GM12878 (cell line): Measurements from ENCODE around the gene ERO1B. TPM values are rescaled to one million over a fixed set of nuclear protein-coding genes. Genes with fewer than 3 reads are reported as not detected.

Experiments
- ATAC-seq: fragments of 200-7000 bp; cut with Tn5 transposase; 3 replicates; pipeline ENCODE4 v1.9.1; 2020; ENCODE audit warnings: mild to moderate bottlenecking, moderate library complexity
- BruUV-seq: library from RNA; stranded (reverse); fragments of 400-500 nt; replicated peaks from 2 replicates; lab custom pipeline; 2021; lab: Mats Ljungman, UMichigan
- CTCF ChIA-PET: fragments of 300-600 bp; sonication (Branson Sonifier 250); formaldehyde crosslinking; extraction: SDS; loops from one replicate; lab custom pipeline; 2021; ENCODE audit warnings: inconsistent platforms; lab: Yijun Ruan, JAX
- POLR2A ChIA-PET: fragments of 350-600 bp; formaldehyde crosslinking; extraction: SDS; loops from one replicate; lab custom pipeline; 2021; ENCODE audit warnings: inconsistent platforms; lab: Charles Lee
- RAD21 ChIA-PET: fragments of 300-600 bp; sonication (Branson Sonifier 250); formaldehyde crosslinking; loops from one replicate; lab custom pipeline; 2023; ENCODE audit warnings: antibody characterized with exemption; ENCODE audit not compliant: unreplicated experiment; lab: Charles Lee
- SMC1A ChIA-PET: fragments of 300-600 bp; sonication (Branson Sonifier 250); formaldehyde crosslinking; loops from one replicate; lab custom pipeline; 2023; ENCODE audit not compliant: unreplicated experiment, uncharacterized antibody; lab: Charles Lee
- DNase-seq: peaks from one replicate; pipeline ENCODE4 v3.0.0-alpha.2; 2011; ENCODE audit warnings: low read depth, low spot score
- FAIRE-seq: peaks from 3 replicates; lab custom pipeline; 2011; peaks lifted over from hg19 to GRCh38; lab: Jason Lieb, UNC
- H2AFZ ChIP-seq: 2 replicates; pipeline ENCODE4 v1.6.0; 2011; ENCODE audit warnings: low read depth, low read length, control low read depth; ENCODE audit not compliant: control insufficient read depth
- H3K27ac ChIP-seq: 2 replicates; pipeline ENCODE4 v1.5.1; 2011; ENCODE audit warnings: control low read depth; ENCODE audit not compliant: control insufficient read depth, insufficient read depth
- H3K27me3 ChIP-seq, 2 experiments: replicated peaks in 1 of 2; 2 replicates each; pipeline versions ENCODE4 v1.6.0 to v1.6.1; 2011; ENCODE audit warnings: low read length in 1 of 2; ENCODE audit not compliant: control insufficient read depth in 2 of 2, insufficient read depth in 2 of 2
- H3K36me3 ChIP-seq, 2 experiments: 2 replicates each; pipeline ENCODE4 v1.5.1; 2011; ENCODE audit warnings: low read length in 1 of 2; ENCODE audit not compliant: control insufficient read depth in 2 of 2, insufficient read depth in 2 of 2
- H3K4me1 ChIP-seq: 2 replicates; pipeline ENCODE4 v1.6.1; 2011; ENCODE audit warnings: mild to moderate bottlenecking, low read length, moderate library complexity, mixed read lengths; ENCODE audit not compliant: control insufficient read depth, insufficient read depth
- H3K4me2 ChIP-seq: 2 replicates; pipeline ENCODE4 v1.6.0; 2011; ENCODE audit warnings: control low read depth; ENCODE audit not compliant: control insufficient read depth, insufficient read depth
- H3K4me3 ChIP-seq: fragments of 200-600 bp; sonication (generic); 2 replicates; pipeline ENCODE4 v1.5.1; 2016
- H3K79me2 ChIP-seq: 2 replicates; pipeline ENCODE4 v1.6.0; 2011; ENCODE audit warnings: low read length; ENCODE audit not compliant: control insufficient read depth, insufficient read depth
- H3K9ac ChIP-seq: 2 replicates; pipeline ENCODE4 v1.8.0; 2011; ENCODE audit warnings: low read length, control low read depth, mixed read lengths; ENCODE audit not compliant: control insufficient read depth, insufficient read depth
- H3K9me3 ChIP-seq: replicated peaks from 3 replicates; pipeline ENCODE4 v1.5.1; 2011; ENCODE audit warnings: mild to moderate bottlenecking, low read length; ENCODE audit not compliant: control insufficient read depth, insufficient read depth
- H4K20me1 ChIP-seq: 2 replicates; pipeline ENCODE4 v1.6.0; 2011; ENCODE audit not compliant: control insufficient read depth, insufficient read depth
- BHLHE40 ChIP-seq, 2 experiments: fragments of 450-650 bp in 1 of 2; IDR thresholded peaks; 2 replicates each; pipeline ENCODE4 v1.6.1; 2011 to 2017; ENCODE audit warnings: low read depth in 2 of 2, borderline replicate concordance in 1 of 2, improper control_type of control experiment in 1 of 2, low read length in 1 of 2, mild to moderate bottlenecking in 1 of 2
- CEBPZ ChIP-seq: fragments of 150-350 bp; IDR thresholded peaks from 2 replicates; pipeline ENCODE4 v1.6.1; 2016; ENCODE audit warnings: low read depth, low read length
- TAF1 ChIP-seq: IDR thresholded peaks from 2 replicates; pipeline ENCODE4 v1.6.1; 2011; ENCODE audit warnings: mild to moderate bottlenecking, low read depth, low read length, borderline replicate concordance
- ZNF274 ChIP-seq: IDR thresholded peaks from one replicate; pipeline ENCODE4 v1.8.0; 2011; ENCODE audit not compliant: insufficient read length, insufficient read depth
- ZNF384 ChIP-seq: IDR thresholded peaks from 2 replicates; pipeline ENCODE4 v1.6.1; 2012; ENCODE audit warnings: low read depth, mild to moderate bottlenecking, low read length, improper control_type of control experiment, borderline replicate concordance
- WGBS: methylation state at CpG from one replicate; pipeline ENCODE4 v1.1.6; 2016; ENCODE audit warnings: low lambda C conversion rate; ENCODE audit not compliant: insufficient replicate concordance, insufficient coverage; ENCODE audit errors: missing lambda C conversion rate; 5-methylcytosine and 5-hydroxymethylcytosine counted together
- in situ Hi-C: fragments of 300-500 bp; cut with MboI; formaldehyde crosslinking; loops from 9 replicates; pipeline ENCODE4 v1.14.3; 2018; ENCODE audit warnings: mixed read lengths
- intact Hi-C: fragments of 100-400 bp; cut with micrococcal nuclease; formaldehyde crosslinking; loops from one replicate; pipeline ENCODE4 v1.14.2; 2022; ENCODE audit not compliant: unreplicated experiment
- polyA plus RNA-seq, 11 experiments: library from polyadenylated mRNA; depleted of rRNA in 4 of 11; unstranded in 6 of 11; stranded (reverse) in 5 of 11; fragments of >200 nt; fragmentation: Nextera tagmentation in 4 of 11; fragmentation: Illumina TruSeq in 1 of 11; extraction: Ambion mirVana in 4 of 11; extraction: Trizol in 1 of 11; gene quantifications; 1 replicate in 1 of 11; 2 replicates in 10 of 11; pipeline versions ENCODE4 v1.2.1 to v1.2.3, GENCODE V29; 2011 to 2016; ENCODE audit warnings: inconsistent platforms in 2 of 11, missing spikeins in 2 of 11, low read depth in 1 of 11
- total RNA-seq, 4 experiments: library from RNA; depleted of rRNA in 3 of 4; stranded (reverse); fragments of >200 nt in 3 of 4; fragmentation: Illumina TruSeq in 1 of 4; extraction: Trizol in 1 of 4; gene quantifications; 2 replicates each; pipeline versions ENCODE4 v1.2.1 to v1.2.3, GENCODE V29; 2013 to 2021
- TF ChIP-seq, protein P1 (sequence below), 3 experiments: IDR thresholded peaks in 2 of 3; conservative IDR thresholded peaks in 1 of 3; 2 replicates each; pipeline ENCODE4 v1.5.1; 2011; ENCODE audit warnings: low read depth in 3 of 3, low read length in 3 of 3, mild to moderate bottlenecking in 3 of 3, control low read depth in 2 of 3, moderate library complexity in 2 of 3, inconsistent platforms in 1 of 3, mixed read lengths in 1 of 3; ENCODE audit not compliant: control insufficient read depth in 2 of 3, insufficient read depth in 1 of 3; ENCODE audit errors: extremely low read depth in 1 of 3
- TF ChIP-seq, protein P2 (sequence below): fragments of 450-650 bp; formaldehyde crosslinking; IDR thresholded peaks from 2 replicates; pipeline ENCODE4 v1.5.0; 2022; ENCODE audit warnings: mild to moderate bottlenecking, missing genetic modification characterization
- TF ChIP-seq, protein P3 (sequence below): IDR thresholded peaks from 2 replicates; pipeline ENCODE4 v1.6.1; 2011; ENCODE audit warnings: borderline replicate concordance, low read depth, mild to moderate bottlenecking, moderate library complexity, mixed read lengths, low read length; ENCODE audit not compliant: insufficient read depth; ENCODE audit errors: extremely low read length
- TF ChIP-seq, protein P4 (sequence below): IDR thresholded peaks from 2 replicates; pipeline ENCODE4 v1.6.1; 2012; ENCODE audit warnings: low read length, inconsistent platforms

ERO1B gene
- total and polyA plus RNA-seq, 10 of the 15 experiments (the other 5 are each of a cell fraction or from before 2014, with no cell fraction given), result 9.0 to 30.9 (median 23.0) TPM

DNA sequence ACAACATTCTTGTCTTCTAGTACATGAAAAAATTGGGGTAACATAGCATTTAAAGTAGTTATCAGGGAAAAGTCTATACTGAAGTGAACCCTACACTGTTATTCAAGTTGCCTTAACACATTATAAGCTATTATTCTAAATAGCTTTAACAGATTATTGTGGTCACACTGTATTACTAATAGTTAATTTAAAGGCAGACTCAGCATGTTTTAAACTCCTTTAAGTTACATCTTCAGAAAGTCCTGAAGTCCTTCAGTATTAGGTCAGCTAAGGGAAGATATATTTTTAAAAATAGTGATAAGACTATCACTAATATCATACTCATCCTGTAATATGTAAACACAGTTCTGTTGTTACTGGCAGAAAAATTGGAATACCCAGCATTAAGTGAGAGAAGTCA is 72.0 kb downstream of the ERO1B start (continued):
- no peak for TF ChIP-seq CEBPZ
- no peak for TF ChIP-seq ZNF384
- TF ChIP-seq TAF1, result no peak
- TF ChIP-seq, all 136 proteins: peak for 0

DNA sequence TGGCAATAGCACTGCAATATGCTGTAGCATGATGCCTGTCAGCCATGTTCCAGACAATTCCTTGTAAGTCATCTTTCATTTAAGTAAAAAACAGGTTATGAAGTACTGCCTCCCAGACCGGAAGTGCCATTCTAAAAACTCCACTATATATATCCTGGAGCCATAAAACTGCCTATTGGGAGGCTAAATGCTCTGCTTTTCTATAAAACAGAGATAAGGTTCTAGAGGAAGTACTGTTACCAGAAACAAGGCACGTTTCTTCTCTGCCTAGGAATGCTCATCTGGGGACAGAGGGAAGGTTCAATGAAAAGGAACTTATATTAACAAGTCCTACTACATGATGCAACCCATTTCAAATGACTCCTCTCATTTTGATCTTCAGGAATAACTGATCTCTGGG is 72.6 kb downstream of the ERO1B start:
- Histone ChIP-seq H3K9me3 (no peaks in the 10 kb centered on the region; the same call in 2 of the 3 replicates), H2AFZ (no peak overlapping the region), H3K4me2 (no peak overlapping the region), H3K27ac (no peak overlapping the region), H3K79me2 (no peaks in the 10 kb centered on the region), H3K36me3 (peaks cover 2 to 18% of the 10 kb centered on the region in 2 experiments), H3K9ac (no peak overlapping the region), H3K4me1 (no peaks in the 10 kb centered on the region), H3K4me3 (no peak overlapping the region), H3K27me3 (no peaks in the 10 kb centered on the region), H4K20me1 (no peaks in the 10 kb centered on the region)
- intact Hi-C loops (loop anchor here (10.0 kb wide), 1 partner anchor 104 kb away; no protein-coding TSS in a partner anchor), in situ Hi-C loops (no loop called here)
- no peak for DNase-seq
- RAD21 ChIA-PET, result no interaction called here
- no peak for FAIRE-seq
- POLR2A ChIA-PET, result interaction anchor here (0.5 kb wide), 1 partner anchor 14 kb away, joined by 4 read pairs; no protein-coding TSS in a partner anchor
- SMC1A ChIA-PET, result interaction anchor here (0.8 to 1.3 kb wide), 2 partner anchors 13 to 25 kb away, joined by 3 to 5 read pairs; no protein-coding TSS in a partner anchor
- 68% methylated on average over 2 of the region's 2 CpGs for WGBS
- no peak for ATAC-seq
- BruUV-seq, result no TSS peak
- CTCF ChIA-PET, result no interaction called here
- TF ChIP-seq, protein P1, sequence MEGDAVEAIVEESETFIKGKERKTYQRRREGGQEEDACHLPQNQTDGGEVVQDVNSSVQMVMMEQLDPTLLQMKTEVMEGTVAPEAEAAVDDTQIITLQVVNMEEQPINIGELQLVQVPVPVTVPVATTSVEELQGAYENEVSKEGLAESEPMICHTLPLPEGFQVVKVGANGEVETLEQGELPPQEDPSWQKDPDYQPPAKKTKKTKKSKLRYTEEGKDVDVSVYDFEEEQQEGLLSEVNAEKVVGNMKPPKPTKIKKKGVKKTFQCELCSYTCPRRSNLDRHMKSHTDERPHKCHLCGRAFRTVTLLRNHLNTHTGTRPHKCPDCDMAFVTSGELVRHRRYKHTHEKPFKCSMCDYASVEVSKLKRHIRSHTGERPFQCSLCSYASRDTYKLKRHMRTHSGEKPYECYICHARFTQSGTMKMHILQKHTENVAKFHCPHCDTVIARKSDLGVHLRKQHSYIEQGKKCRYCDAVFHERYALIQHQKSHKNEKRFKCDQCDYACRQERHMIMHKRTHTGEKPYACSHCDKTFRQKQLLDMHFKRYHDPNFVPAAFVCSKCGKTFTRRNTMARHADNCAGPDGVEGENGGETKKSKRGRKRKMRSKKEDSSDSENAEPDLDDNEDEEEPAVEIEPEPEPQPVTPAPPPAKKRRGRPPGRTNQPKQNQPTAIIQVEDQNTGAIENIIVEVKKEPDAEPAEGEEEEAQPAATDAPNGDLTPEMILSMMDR (IDR thresholded peaks at IDR 0.05 in 2 of 3, conservative IDR thresholded peaks at IDR 0.05 in 1 of 3; ENCODE audit: control insufficient read depth in 2 of 3, extremely low read depth in 1 of 3, insufficient read depth in 1 of 3, low read depth in 3 of 3, low read length in 3 of 3), result no peak
- TF ChIP-seq ZNF274 (no peak), BHLHE40 (IDR thresholded peaks at IDR 0.05; ENCODE audit: borderline replicate concordance in 1 of 2, low read depth in 2 of 2, low read length in 1 of 2) (no peak)
- TF ChIP-seq, protein P2, sequence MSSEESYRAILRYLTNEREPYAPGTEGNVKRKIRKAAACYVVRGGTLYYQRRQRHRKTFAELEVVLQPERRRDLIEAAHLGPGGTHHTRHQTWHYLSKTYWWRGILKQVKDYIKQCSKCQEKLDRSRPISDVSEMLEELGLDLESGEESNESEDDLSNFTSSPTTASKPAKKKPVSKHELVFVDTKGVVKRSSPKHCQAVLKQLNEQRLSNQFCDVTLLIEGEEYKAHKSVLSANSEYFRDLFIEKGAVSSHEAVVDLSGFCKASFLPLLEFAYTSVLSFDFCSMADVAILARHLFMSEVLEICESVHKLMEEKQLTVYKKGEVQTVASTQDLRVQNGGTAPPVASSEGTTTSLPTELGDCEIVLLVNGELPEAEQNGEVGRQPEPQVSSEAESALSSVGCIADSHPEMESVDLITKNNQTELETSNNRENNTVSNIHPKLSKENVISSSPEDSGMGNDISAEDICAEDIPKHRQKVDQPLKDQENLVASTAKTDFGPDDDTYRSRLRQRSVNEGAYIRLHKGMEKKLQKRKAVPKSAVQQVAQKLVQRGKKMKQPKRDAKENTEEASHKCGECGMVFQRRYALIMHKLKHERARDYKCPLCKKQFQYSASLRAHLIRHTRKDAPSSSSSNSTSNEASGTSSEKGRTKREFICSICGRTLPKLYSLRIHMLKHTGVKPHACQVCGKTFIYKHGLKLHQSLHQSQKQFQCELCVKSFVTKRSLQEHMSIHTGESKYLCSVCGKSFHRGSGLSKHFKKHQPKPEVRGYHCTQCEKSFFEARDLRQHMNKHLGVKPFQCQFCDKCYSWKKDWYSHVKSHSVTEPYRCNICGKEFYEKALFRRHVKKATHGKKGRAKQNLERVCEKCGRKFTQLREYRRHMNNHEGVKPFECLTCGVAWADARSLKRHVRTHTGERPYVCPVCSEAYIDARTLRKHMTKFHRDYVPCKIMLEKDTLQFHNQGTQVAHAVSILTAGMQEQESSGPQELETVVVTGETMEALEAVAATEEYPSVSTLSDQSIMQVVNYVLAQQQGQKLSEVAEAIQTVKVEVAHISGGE, result no peak
- TF ChIP-seq, protein P3, sequence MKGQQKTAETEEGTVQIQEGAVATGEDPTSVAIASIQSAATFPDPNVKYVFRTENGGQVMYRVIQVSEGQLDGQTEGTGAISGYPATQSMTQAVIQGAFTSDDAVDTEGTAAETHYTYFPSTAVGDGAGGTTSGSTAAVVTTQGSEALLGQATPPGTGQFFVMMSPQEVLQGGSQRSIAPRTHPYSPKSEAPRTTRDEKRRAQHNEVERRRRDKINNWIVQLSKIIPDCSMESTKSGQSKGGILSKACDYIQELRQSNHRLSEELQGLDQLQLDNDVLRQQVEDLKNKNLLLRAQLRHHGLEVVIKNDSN, result no peak
- TF ChIP-seq, protein P4, sequence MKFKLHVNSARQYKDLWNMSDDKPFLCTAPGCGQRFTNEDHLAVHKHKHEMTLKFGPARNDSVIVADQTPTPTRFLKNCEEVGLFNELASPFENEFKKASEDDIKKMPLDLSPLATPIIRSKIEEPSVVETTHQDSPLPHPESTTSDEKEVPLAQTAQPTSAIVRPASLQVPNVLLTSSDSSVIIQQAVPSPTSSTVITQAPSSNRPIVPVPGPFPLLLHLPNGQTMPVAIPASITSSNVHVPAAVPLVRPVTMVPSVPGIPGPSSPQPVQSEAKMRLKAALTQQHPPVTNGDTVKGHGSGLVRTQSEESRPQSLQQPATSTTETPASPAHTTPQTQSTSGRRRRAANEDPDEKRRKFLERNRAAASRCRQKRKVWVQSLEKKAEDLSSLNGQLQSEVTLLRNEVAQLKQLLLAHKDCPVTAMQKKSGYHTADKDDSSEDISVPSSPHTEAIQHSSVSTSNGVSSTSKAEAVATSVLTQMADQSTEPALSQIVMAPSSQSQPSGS, result no peak
